ENCODE results near the gene CANT1. TPM values are rescaled to one million over a fixed set of nuclear protein-coding genes. Genes with fewer than 3 reads are reported as not detected.
A peak's percentile ranks its signal among the peaks of the same experiment; 100 is the strongest.

Gene CANT1
- total RNA-seq, 8 experiments from 2014 or later, result 20.7 to 42.6 (median 28.8) TPM

DNA sequence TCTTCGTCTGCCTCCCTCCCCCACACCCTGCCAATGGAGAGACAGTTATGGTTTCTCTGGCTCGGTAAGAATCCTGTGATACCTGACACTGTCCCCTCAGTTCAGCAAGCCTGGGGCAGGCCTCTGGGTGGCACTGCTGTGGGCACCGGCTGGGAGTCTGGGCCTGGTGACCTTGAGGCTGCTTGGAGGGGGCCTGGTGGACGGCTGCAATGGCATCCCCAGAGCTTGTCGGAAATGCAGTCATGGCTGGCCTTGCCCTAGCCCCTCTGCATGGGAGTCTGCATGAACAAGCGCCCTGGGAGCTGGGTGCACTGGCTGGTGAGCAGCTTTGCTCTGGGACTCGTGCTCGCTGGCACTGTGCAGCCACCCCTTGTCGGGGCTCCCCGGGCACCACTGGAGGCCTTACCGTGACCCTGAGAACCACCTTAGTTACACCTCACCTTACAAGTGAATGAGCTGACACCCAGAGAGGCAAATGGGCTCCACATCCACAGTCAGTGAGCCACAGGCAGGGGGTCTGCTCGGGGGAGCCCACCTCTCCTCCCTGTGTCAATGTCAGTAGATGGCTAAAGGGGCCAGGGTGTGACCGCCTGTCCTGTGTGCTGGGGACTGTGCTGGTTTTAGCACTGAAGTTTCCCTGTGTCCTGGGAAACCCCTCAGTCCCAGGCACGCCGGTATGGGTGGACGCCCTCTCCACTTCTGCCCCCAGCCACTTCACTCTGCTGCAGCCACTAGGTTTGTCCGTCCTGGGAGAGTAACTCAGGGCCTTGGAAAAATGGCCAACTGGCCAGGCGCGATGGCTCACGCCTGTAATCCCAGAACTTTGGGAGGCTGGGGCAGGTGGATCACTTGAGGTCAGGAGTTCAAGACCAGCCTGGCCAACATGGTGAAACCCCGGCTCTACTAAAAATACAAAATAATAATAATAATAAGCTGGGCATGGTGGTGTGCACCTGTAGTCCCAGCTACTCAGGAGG is 31.3 kb downstream of the CANT1 start:
- Histone ChIP-seq H3K4me3 (peak overlapping the region in 1 of 5 donors; percentile 34), H3K4me1 (replicated peaks in 1 of 2) (peaks cover 49 to 52% of the 10 kb centered on the region in 2 donors), H3K27ac (no peak overlapping the region)
- no peak for ATAC-seq (replicated peaks in 6 of 8)
- 40 to 100% (median 85%) methylated on average over 1 to 7 of the region's 21 CpGs; no CpG with 5 or more reads in 4 of the 10 experiments for WGBS, 10 experiments
- in situ Hi-C loops (cut with MboI; ENCODE audit: low pct_unique_long_range_greater_than_20kb in 2 of 9, low sequenced_read_pairs in 9 of 9, unreplicated experiment in 9 of 9), result loop anchor here in 1 of 9 experiments (10.0 kb wide), 1 partner anchor 113 kb away; no protein-coding TSS in a partner anchor

DNA sequence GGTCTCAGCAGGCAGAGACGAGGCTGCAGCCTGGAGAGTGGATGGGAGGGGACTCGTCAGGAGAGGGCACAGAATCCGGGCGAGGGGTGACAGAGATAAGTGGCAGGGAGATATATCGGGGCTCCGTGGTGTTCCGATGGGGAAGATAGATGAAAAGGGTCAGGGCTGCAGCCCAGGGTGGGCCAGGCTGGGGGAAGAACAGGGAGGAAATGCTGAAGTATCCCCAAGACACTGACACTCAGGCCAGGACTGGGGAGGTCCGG is 32.0 kb downstream of the CANT1 start:
- Histone ChIP-seq H3K4me3 (peak overlapping the region in 1 of 5 donors; percentile 34), H3K4me1 (replicated peaks in 1 of 2) (peaks cover 49 to 56% of the 10 kb centered on the region in 2 donors), H3K27ac (no peak overlapping the region)
- WGBS, 10 experiments, result 60 to 100% (median 80%) methylated on average over 1 to 4 of the region's 8 CpGs; no CpG with 5 or more reads in 5 of the 10 experiments
- no peak for ATAC-seq (replicated peaks in 6 of 8)
- in situ Hi-C loops (cut with MboI; ENCODE audit: low pct_unique_long_range_greater_than_20kb in 2 of 9, low sequenced_read_pairs in 9 of 9, unreplicated experiment in 9 of 9), result loop anchor here in 1 of 9 experiments (10.0 kb wide), 1 partner anchor 113 kb away; no protein-coding TSS in a partner anchor

DNA sequence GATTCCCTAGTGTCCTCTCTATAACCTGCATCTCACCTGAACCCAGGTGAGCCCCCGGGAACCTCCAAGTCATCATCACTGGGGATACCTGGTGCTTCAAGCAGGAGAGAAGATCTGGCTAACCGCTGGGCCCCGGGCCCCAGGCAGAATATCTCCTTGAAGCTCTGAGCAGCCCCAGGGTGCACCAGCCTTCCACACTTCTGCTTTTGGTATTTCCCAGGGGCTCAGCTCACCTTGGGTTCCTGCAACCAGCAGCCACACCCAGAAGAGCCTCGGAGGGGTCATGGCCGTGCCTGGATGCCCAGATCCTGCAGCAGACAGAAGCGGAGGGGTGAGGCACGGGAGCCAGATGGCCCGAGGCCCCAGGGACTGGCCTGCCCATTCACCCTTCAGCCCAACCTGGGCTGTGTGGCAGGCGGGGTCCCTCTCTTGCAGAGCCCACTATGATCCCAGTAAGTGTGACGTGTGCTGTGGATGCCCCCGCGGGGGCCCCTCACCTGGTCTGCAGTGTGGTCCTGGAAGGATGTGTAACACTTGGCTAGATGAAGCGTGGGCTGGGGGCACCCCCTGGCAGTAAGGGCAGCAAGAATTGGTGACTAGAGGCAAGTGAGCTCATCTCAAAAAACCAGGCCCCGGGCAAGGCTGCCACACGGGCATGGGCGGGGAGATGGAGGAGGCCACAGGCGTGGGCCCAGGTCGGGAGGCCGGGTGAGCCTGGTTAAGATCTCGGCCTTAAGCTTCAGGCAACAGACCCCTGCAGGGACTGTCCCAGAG is 32.5 kb downstream of the CANT1 start:
- Histone ChIP-seq H3K27ac (no peak overlapping the region), H3K4me1 (replicated peaks in 1 of 2) (peaks cover 49 to 56% of the 10 kb centered on the region in 2 donors), H3K4me3 (no peak overlapping the region)
- 71 to 100% (median 83%) methylated on average over 1 to 6 of the region's 20 CpGs; no CpG with 5 or more reads in 6 of the 10 experiments for WGBS, 10 experiments
- in situ Hi-C loops (cut with MboI; ENCODE audit: low pct_unique_long_range_greater_than_20kb in 2 of 9, low sequenced_read_pairs in 9 of 9, unreplicated experiment in 9 of 9), result loop anchor here in 1 of 9 experiments (10.0 kb wide), 1 partner anchor 112 kb away; no protein-coding TSS in a partner anchor
- ATAC-seq (replicated peaks in 6 of 8), result no peak

DNA sequence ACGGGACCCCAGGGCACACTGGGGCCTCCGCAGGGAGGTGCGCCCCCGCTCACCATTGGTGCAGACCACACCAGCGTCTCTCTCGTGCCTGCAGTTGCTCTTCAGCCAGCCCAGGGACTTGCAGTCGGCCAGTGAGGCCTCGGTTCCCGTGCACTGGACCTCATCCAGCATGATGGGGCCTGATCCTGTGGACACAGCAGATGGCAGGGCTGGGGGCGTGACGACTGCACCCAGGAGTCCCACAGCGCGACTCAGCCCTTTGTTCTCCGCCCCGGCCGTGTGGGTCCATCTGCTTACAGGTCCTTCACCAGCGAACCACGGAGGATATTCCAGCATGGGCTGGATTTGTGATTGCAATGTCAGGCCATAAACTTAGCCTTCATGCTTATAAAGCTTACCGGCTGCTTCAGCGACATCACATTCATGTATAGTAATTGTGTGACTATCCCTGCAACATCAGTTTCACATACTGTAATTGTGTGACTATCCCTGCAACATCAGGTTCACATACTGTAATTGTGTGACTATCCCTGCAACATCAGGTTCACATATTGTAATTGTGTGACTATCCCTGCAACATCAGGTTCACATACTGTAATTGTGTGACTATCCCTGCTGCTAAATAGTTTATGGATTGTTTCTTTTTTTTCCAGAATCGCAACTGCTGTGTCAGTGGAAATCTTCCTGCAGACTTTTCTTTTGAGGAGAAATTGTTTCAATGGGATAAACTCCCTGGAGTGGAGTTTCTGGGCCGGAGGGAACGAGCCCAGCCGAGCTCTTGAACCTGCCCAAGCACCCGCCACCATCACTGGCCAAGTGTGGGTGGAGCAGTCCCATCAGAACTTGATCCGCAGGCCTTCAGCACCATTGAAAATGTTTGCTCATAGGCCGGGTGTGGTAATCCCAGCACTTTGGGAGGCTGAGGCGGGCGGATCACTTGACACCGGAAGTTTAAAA is 34.7 kb downstream of the CANT1 start:
- ATAC-seq (replicated peaks in 6 of 8), result peak; percentile 30 to 89 (median 76)
- WGBS, 10 experiments, result 0 to 70% (median 39%) methylated on average over 3 to 13 of the region's 30 CpGs; no CpG with 5 or more reads in 1 of the 10 experiments
- Histone ChIP-seq H3K4me1 (replicated peaks in 1 of 2) (peaks cover 45 to 46% of the 10 kb centered on the region in 2 donors), H3K4me3 (peak overlapping the region in 1 of 5 donors; percentile 12), H3K27ac (peak overlapping the region; percentile 63 to 81)
- in situ Hi-C loops (cut with MboI; ENCODE audit: low pct_unique_long_range_greater_than_20kb in 2 of 9, low sequenced_read_pairs in 9 of 9, unreplicated experiment in 9 of 9), result loop anchor here in 4 of 9 experiments (10.0 to 25.0 kb wide), 2 partner anchors 110 to 113 kb away; no protein-coding TSS in a partner anchor

DNA sequence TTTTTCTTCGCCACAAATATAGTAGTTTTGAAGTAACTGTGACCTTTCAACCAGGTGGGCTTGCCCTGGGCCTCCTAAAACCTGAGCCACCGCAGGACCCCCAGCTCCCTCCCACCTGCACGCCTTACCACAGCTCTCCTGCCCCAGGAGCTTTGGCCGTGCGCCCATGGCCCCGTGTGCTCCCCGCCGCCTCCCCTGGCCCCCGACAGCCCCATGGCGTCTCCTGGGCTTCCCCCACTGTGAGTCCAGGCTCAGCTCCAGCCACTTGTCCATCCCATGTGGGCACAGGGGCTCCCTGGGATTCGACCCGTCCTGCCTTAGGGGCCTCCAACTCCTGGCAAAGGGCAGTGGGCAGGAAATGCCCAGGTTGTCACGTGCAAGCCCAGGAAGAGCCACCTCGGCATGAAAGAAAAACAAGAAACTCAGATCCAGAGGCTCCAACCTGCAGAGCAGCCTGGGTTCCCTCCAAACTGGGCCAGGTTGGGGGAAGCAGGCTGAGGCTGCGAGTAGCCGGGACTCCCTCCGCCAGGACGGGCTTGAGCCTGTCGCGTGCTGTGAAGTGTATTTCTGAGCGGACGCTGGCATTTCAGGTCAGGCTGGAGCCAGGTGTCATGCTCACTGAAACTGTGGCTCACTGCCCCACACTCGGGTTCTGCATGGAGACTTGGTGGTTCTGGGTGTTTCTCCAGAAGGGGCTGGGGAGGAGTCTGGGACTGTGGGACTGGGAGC is 35.6 kb downstream of the CANT1 start:
- peak overlapping the region; percentile 63 to 81 for H3K27ac ChIP-seq
- ATAC-seq (replicated peaks in 6 of 8), result no peak
- H3K4me1 ChIP-seq (replicated peaks in 1 of 2), result peaks cover 36% of the 10 kb centered on the region in 2 donors
- H3K4me3 ChIP-seq, result no peak overlapping the region
- in situ Hi-C loops (cut with MboI; ENCODE audit: low pct_unique_long_range_greater_than_20kb in 2 of 9, low sequenced_read_pairs in 9 of 9, unreplicated experiment in 9 of 9), result loop anchor here in 4 of 9 experiments (10.0 to 25.0 kb wide), 2 partner anchors 109 to 112 kb away; no protein-coding TSS in a partner anchor
- WGBS, 10 experiments, result 0 to 76% (median 40%) methylated on average over 1 to 3 of the region's 23 CpGs; no CpG with 5 or more reads in 7 of the 10 experiments

DNA sequence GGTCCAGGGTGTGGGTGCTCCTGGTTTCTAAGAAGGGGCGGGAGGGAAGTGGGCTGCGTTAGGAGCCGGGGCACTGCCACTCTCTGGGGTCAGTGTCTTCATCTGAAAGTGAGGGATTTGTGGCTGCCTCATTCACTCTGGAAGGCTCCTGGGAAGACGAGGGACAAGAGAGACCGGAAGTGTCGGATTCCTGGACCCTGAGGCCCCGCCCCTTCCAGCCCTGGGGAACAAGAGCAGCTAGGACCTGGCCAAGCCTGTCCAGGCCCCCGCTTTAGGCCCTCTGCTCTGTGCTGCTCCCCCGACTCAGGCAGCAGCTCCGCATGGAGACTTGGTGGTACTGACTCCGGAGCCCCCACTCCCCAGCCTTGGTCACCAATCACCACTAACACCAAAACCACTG is 36.4 kb downstream of the CANT1 start:
- no peak for ATAC-seq (replicated peaks in 6 of 8)
- Histone ChIP-seq H3K4me1 (replicated peaks in 1 of 2) (peaks cover 28 to 29% of the 10 kb centered on the region in 2 donors), H3K27ac (no peak overlapping the region), H3K4me3 (no peak overlapping the region)
- in situ Hi-C loops (cut with MboI; ENCODE audit: low pct_unique_long_range_greater_than_20kb in 2 of 9, low sequenced_read_pairs in 9 of 9, unreplicated experiment in 9 of 9), result loop anchor here in 4 of 9 experiments (10.0 to 25.0 kb wide), 2 partner anchors 108 to 111 kb away; no protein-coding TSS in a partner anchor
- WGBS, 10 experiments, result 40 to 100% (median 83%) methylated on average over 1 to 3 of the region's 11 CpGs; no CpG with 5 or more reads in 6 of the 10 experiments

DNA sequence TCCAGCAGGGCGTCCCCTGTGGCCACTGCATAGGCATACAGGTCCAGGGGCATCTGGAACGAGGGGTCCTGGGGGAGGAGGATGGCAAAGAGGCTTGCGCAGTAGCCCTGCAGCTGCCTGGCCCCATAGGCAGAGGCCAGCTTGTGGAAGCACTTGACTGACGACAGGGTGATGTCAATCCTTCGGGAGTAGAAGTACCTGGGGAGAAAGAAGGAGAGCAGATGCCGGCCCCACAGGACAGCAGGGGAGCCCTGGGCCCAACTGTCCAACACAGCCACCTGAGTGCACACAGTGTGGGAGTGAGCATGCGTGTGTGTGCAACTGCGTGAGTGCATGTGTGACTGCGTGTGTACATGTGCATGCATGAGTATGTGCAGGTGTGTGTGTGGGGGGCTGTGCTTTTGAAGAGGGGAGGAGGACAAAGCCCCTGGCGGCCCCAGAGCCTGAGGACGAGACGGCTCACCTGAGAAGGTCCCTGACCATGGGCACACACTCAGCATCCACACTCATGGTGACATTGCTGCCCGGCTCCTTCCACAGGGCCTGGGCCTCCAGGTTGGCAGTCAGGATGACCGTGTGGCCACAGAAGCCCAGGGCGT is 37.0 kb downstream of the CANT1 start:
- in situ Hi-C loops (cut with MboI; ENCODE audit: low pct_unique_long_range_greater_than_20kb in 2 of 9, low sequenced_read_pairs in 9 of 9, unreplicated experiment in 9 of 9), result loop anchor here in 4 of 9 experiments (10.0 to 25.0 kb wide), 2 partner anchors 108 to 110 kb away; no protein-coding TSS in a partner anchor
- WGBS, 10 experiments, result 50 to 100% (median 100%) methylated on average over 1 to 3 of the region's 15 CpGs; no CpG with 5 or more reads in 6 of the 10 experiments
- no peak overlapping the region for H3K4me3 ChIP-seq
- H3K4me1 ChIP-seq (replicated peaks in 1 of 2), result peaks cover 22 to 23% of the 10 kb centered on the region in 2 donors
- no peak for ATAC-seq (replicated peaks in 6 of 8)
- H3K27ac ChIP-seq, result no peak overlapping the region

DNA sequence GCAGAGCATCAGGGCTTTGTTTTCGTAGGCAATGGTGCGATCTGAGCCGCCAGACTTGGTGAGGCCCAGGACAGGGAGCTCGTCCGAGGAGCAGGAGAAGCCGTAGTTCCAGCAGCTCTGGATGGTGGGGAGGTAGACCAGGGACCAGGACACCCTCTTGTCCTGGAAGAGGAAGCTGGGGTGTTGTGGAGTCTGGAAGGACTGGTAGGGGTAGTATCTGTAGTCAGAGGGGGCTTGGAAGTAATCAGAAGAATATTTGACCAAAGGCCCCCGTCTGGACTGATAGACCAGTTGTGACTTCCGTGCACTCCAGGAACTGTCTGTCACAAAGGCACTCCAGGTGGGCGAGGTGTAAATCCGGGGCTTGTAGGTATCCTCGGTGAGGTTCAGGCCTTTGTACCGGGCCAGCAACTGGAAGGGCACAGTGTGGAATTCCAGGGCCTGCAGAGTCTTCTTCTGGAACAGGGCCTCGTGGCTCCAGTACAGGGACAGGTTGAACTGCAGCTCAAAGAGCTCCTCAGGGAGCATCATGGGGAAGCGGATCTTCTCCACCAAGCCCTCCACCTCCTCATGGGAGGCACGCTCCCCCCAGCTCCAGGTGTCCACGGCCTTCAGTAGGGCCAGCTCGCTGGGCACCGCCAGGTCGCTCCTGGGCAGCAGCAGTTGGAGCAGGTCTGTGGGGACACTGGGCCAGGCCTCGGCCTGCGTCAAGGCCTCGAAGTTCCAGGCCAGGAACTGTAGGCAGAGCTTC is 37.6 kb downstream of the CANT1 start:
- peaks cover 16 to 22% of the 10 kb centered on the region in 2 donors for H3K4me1 ChIP-seq (replicated peaks in 1 of 2)
- in situ Hi-C loops (cut with MboI; ENCODE audit: low pct_unique_long_range_greater_than_20kb in 2 of 9, low sequenced_read_pairs in 9 of 9, unreplicated experiment in 9 of 9), result loop anchor here in 4 of 9 experiments (10.0 to 25.0 kb wide), 2 partner anchors 107 to 110 kb away; no protein-coding TSS in a partner anchor
- ATAC-seq (replicated peaks in 6 of 8), result no peak
- 50 to 93% (median 77%) methylated on average over 1 to 4 of the region's 22 CpGs; no CpG with 5 or more reads in 4 of the 10 experiments for WGBS, 10 experiments
- H3K4me3 ChIP-seq, result no peak overlapping the region
- H3K27ac ChIP-seq, result no peak overlapping the region

DNA sequence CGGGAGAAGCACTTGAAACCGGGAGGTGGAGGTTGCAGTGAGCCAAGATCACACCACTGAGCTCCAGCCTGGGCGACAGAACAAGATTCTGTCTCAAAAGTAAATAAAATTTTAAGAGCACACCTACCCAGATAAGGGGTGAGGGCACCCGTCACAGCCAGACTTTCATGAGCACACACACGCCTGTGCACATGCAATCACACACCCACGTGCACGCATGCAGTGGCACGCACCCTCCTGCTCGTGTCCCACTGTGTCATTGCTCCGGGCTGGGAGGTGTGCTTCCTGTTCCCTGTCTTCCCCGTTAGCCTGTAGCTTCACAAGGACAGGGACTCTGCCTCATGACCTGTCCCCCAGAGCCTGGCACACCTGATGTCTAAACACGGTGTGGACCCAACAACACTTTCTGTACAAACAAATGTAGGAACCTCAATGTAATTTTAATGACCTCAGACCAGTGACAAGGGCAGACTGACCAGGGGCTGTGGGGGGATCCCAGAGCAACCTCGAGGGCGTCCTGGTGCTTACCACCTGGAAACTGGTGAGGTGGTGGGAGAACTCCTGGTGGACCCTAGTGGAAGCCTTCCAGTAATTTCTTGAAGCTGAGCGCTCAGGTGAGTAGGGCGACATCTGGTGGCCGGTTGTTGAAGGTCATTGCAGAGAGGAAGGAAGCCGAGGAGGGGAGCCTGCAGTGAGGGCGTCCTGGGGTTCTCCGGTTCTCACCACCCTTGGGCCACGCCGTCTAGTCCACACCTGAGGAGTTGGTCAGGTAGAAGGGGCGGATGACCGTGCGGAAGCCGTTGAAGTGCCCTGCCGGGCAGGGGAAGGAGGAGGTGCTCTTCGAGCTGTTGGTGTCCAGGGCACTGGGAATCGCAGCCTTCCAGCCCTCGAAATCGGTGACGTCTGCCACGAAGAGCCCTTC is 38.5 kb downstream of the CANT1 start:
- no peak overlapping the region for H3K4me3 ChIP-seq
- H3K4me1 ChIP-seq (replicated peaks in 1 of 2), result peaks cover 16 to 19% of the 10 kb centered on the region in 2 donors
- WGBS, 10 experiments, result 2 to 100% (median 32%) methylated on average over 1 to 14 of the region's 33 CpGs; no CpG with 5 or more reads in 2 of the 10 experiments
- in situ Hi-C loops (cut with MboI; ENCODE audit: low pct_unique_long_range_greater_than_20kb in 2 of 9, low sequenced_read_pairs in 9 of 9, unreplicated experiment in 9 of 9), result loop anchor here in 4 of 9 experiments (10.0 to 25.0 kb wide), 2 partner anchors 106 to 109 kb away; no protein-coding TSS in a partner anchor
- peak; percentile 10 to 44 (median 22) for ATAC-seq (replicated peaks in 6 of 8)
- H3K27ac ChIP-seq, result no peak overlapping the region

All from motor neuron (in vitro differentiated cells).